GM23338 (cell line): Measurements from ENCODE around the gene HMG20B. TPM values are rescaled to one million over a fixed set of nuclear protein-coding genes. Genes with fewer than 3 reads are reported as not detected.

ENCODE experiments used
- ATAC-seq: fragments of 200-7000 bp; cut with Tn5 transposase; 3 replicates; pipeline ENCODE4 v1.9.1; 2020
- DNase-seq: peaks from one replicate; pipeline ENCODE4 v3.0.0-alpha.2; 2015; ENCODE audit warnings: low spot score
- H2AFZ ChIP-seq: fragments of 200-600 bp; sonication (generic); 2 replicates; pipeline ENCODE4 v1.8.0; 2016; ENCODE audit warnings: antibody characterized with exemption, mild to moderate bottlenecking, moderate library complexity
- H3F3A ChIP-seq: fragments of 200-600 bp; sonication (generic); replicated peaks from 2 replicates; pipeline ENCODE4 v1.8.0; 2017; ENCODE audit warnings: antibody characterized with exemption, mixed run types, low read depth
- H3K27ac ChIP-seq: fragments of 200-600 bp; sonication (generic); 2 replicates; pipeline ENCODE4 v1.6.1; 2016; ENCODE audit warnings: low read depth
- H3K27me3 ChIP-seq: fragments of 200-600 bp; sonication (generic); 2 replicates; pipeline ENCODE4 v1.8.0; 2016; ENCODE audit warnings: mild to moderate bottlenecking, mixed run types, moderate library complexity; ENCODE audit not compliant: insufficient read depth
- H3K36me3 ChIP-seq: fragments of 200-600 bp; sonication (generic); 2 replicates; pipeline ENCODE4 v1.8.0; 2016; ENCODE audit warnings: mild to moderate bottlenecking; ENCODE audit not compliant: insufficient read depth
- H3K4me1 ChIP-seq: fragments of 200-600 bp; sonication (generic); 2 replicates; pipeline ENCODE4 v1.8.0; 2016; ENCODE audit warnings: mild to moderate bottlenecking, moderate library complexity; ENCODE audit not compliant: insufficient read depth
- H3K4me2 ChIP-seq: fragments of 200-600 bp; sonication (generic); 2 replicates; pipeline ENCODE4 v1.7.1; 2017; ENCODE audit warnings: mixed run types
- H3K4me3 ChIP-seq: fragments of 200-600 bp; sonication (generic); 2 replicates; pipeline ENCODE4 v1.6.1; 2016; ENCODE audit warnings: mixed run types
- H3K79me2 ChIP-seq: fragments of 200-600 bp; sonication (generic); replicated peaks from 2 replicates; pipeline ENCODE4 v1.8.0; 2017; ENCODE audit warnings: mild to moderate bottlenecking; ENCODE audit not compliant: insufficient read depth
- H3K9me2 ChIP-seq: fragments of 200-600 bp; sonication (generic); 2 replicates; pipeline ENCODE4 v1.8.0; 2017; ENCODE audit not compliant: insufficient read depth
- H4K20me1 ChIP-seq: fragments of 200-600 bp; sonication (generic); replicated peaks from 2 replicates; pipeline ENCODE4 v1.8.0; 2017; ENCODE audit warnings: mild to moderate bottlenecking; ENCODE audit not compliant: insufficient read depth
- H3K27ac Mint-ChIP-seq: 2 replicates; pipeline ENCODE4 v1.8.0; 2020; ENCODE audit warnings: inconsistent platforms, mild to moderate bottlenecking, moderate library complexity, mixed read lengths
- H3K27me3 Mint-ChIP-seq: 3 replicates; pipeline ENCODE4 v1.8.0; 2022; ENCODE audit warnings: low read depth, mild to moderate bottlenecking, moderate library complexity, mixed read lengths, inconsistent platforms; ENCODE audit not compliant: insufficient read depth, poor library complexity
- H3K36me3 Mint-ChIP-seq: 3 replicates; pipeline ENCODE4 v1.8.0; 2021; ENCODE audit warnings: low read depth, mild to moderate bottlenecking, inconsistent platforms, moderate library complexity, mixed read lengths
- H3K4me1 Mint-ChIP-seq: 3 replicates; pipeline ENCODE4 v1.8.0; 2020; ENCODE audit warnings: mild to moderate bottlenecking, inconsistent platforms, mixed read lengths
- H3K4me3 Mint-ChIP-seq: 3 replicates; pipeline ENCODE4 v1.8.0; 2021; ENCODE audit warnings: moderate library complexity, mild to moderate bottlenecking, inconsistent platforms, mixed read lengths
- H3K9me3 Mint-ChIP-seq: 3 replicates; pipeline ENCODE4 v1.8.0; 2020; ENCODE audit warnings: moderate library complexity, mild to moderate bottlenecking, inconsistent platforms, mixed read lengths
- CREB1 ChIP-seq: fragments of 250-450 bp; sonication (Bioruptor Pico); IDR thresholded peaks from 2 replicates; pipeline ENCODE4 v1.5.0; 2020; ENCODE audit warnings: low read depth, mild to moderate bottlenecking, moderate library complexity
- CTCF ChIP-seq, 2 experiments: fragments of 200-600 bp in 1 of 2; sonication (generic) in 1 of 2; conservative IDR thresholded peaks; 2 replicates each; pipeline versions ENCODE4 v1.5.1 to v1.6.1; 2016 to 2017; ENCODE audit warnings: antibody characterized with exemption in 2 of 2, low read depth in 2 of 2, mild to moderate bottlenecking in 2 of 2, moderate library complexity in 1 of 2
- ETS1 ChIP-seq: IDR thresholded peaks from 2 replicates; pipeline ENCODE4 v1.6.1; 2016; ENCODE audit warnings: antibody characterized with exemption
- EZH2 ChIP-seq: fragments of 200-600 bp; sonication (generic); IDR thresholded peaks from one replicate; pipeline ENCODE4 v1.8.0; 2017; ENCODE audit warnings: antibody characterized with exemption, mild to moderate bottlenecking, low read depth; ENCODE audit not compliant: unreplicated experiment
- EZH2phosphoT487 ChIP-seq: fragments of 200-600 bp; sonication (generic); IDR thresholded peaks from one replicate; pipeline ENCODE4 v1.8.1; 2018; ENCODE audit warnings: antibody characterized with exemption; ENCODE audit not compliant: unreplicated experiment
- JUNB ChIP-seq: IDR thresholded peaks from one replicate; pipeline ENCODE4 v1.6.1; 2016; ENCODE audit warnings: antibody characterized with exemption; ENCODE audit not compliant: unreplicated experiment
- NANOG ChIP-seq: IDR thresholded peaks from 2 replicates; pipeline ENCODE4 v1.6.1; 2016; ENCODE audit warnings: antibody characterized with exemption, borderline replicate concordance
- POLR2AphosphoS5 ChIP-seq: IDR thresholded peaks from 2 replicates; pipeline ENCODE4 v1.6.1; 2016; ENCODE audit warnings: antibody characterized with exemption, low read depth
- REST ChIP-seq: IDR thresholded peaks from one replicate; pipeline ENCODE4 v1.6.1; 2018; ENCODE audit warnings: antibody characterized with exemption; ENCODE audit not compliant: unreplicated experiment
- STAT1 ChIP-seq: IDR thresholded peaks from one replicate; pipeline ENCODE4 v1.6.1; 2016; ENCODE audit warnings: antibody characterized with exemption; ENCODE audit not compliant: unreplicated experiment
- ZNF114 ChIP-seq: fragments of 250-450 bp; sonication (Bioruptor Pico); IDR thresholded peaks from 2 replicates; pipeline ENCODE4 v1.5.0; 2020; ENCODE audit warnings: mild to moderate bottlenecking, moderate library complexity
- ZNF331 ChIP-seq: fragments of 250-450 bp; sonication (Bioruptor Pico); IDR thresholded peaks from 2 replicates; pipeline ENCODE4 v1.5.0; 2020; ENCODE audit warnings: low read depth, mild to moderate bottlenecking, moderate library complexity
- polyA plus RNA-seq: library from polyadenylated mRNA; unstranded; fragments of >200 nt; fragmentation: Nextera tagmentation; extraction: Ambion mirVana; gene quantifications from 2 replicates; pipeline ENCODE4 v1.2.1, GENCODE V29; 2016
- total RNA-seq: library from RNA; depleted of rRNA; stranded (reverse); fragments of >200 nt; shearing (Covaris generic); gene quantifications from 2 replicates; pipeline ENCODE4 v1.2.3, GENCODE V29; 2014
- TF ChIP-seq, protein P1 (sequence below): fragments of 250-450 bp; sonication (Bioruptor Pico); IDR thresholded peaks from 2 replicates; pipeline ENCODE4 v1.5.0; 2020; ENCODE audit warnings: mild to moderate bottlenecking, moderate library complexity

HMG20B gene
- total and polyA plus RNA-seq, 2 experiments from 2014 or later = 74.1 to 130 TPM

DNA sequence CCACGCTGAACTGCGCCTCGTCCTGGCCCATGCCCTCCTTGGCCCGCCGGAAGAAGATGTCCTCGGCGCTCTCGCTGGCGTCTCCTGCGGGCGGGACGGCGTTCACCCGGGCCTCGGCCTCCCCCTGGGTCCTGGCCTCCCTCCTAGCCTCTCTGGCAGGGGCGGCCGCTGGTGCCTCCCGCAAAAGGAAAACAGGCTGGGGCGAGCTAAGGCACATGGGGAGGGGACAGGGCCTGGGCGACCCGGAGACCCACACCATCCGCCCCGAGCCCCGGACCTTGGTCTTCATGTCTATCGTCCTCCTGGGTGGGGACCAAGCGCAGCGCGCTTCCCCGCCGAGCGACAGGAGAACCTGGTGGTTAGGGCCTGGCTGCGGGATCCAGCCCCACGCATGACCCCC is 39.6 kb downstream of the HMG20B start:
- H3K4me3 Mint-ChIP-seq = no peak overlapping the region
- DNase-seq (no peak), ATAC-seq (no peak)
- H3K4me3 ChIP-seq = no peak overlapping the region
- no peak overlapping the region for H2AFZ ChIP-seq
- H3K36me3 Mint-ChIP-seq = peaks cover 19% of the 10 kb centered on the region
- H3K4me2 ChIP-seq = no peak overlapping the region
- no peaks in the 10 kb centered on the region for H3K27me3 ChIP-seq
- no peak overlapping the region for H3K27ac ChIP-seq
- H3K27me3 Mint-ChIP-seq = peaks cover 3% of the 10 kb centered on the region
- TF ChIP-seq NANOG = no peak
- no peak for TF ChIP-seq POLR2AphosphoS5
- TF ChIP-seq REST = no peak
- TF ChIP-seq, protein P1, sequence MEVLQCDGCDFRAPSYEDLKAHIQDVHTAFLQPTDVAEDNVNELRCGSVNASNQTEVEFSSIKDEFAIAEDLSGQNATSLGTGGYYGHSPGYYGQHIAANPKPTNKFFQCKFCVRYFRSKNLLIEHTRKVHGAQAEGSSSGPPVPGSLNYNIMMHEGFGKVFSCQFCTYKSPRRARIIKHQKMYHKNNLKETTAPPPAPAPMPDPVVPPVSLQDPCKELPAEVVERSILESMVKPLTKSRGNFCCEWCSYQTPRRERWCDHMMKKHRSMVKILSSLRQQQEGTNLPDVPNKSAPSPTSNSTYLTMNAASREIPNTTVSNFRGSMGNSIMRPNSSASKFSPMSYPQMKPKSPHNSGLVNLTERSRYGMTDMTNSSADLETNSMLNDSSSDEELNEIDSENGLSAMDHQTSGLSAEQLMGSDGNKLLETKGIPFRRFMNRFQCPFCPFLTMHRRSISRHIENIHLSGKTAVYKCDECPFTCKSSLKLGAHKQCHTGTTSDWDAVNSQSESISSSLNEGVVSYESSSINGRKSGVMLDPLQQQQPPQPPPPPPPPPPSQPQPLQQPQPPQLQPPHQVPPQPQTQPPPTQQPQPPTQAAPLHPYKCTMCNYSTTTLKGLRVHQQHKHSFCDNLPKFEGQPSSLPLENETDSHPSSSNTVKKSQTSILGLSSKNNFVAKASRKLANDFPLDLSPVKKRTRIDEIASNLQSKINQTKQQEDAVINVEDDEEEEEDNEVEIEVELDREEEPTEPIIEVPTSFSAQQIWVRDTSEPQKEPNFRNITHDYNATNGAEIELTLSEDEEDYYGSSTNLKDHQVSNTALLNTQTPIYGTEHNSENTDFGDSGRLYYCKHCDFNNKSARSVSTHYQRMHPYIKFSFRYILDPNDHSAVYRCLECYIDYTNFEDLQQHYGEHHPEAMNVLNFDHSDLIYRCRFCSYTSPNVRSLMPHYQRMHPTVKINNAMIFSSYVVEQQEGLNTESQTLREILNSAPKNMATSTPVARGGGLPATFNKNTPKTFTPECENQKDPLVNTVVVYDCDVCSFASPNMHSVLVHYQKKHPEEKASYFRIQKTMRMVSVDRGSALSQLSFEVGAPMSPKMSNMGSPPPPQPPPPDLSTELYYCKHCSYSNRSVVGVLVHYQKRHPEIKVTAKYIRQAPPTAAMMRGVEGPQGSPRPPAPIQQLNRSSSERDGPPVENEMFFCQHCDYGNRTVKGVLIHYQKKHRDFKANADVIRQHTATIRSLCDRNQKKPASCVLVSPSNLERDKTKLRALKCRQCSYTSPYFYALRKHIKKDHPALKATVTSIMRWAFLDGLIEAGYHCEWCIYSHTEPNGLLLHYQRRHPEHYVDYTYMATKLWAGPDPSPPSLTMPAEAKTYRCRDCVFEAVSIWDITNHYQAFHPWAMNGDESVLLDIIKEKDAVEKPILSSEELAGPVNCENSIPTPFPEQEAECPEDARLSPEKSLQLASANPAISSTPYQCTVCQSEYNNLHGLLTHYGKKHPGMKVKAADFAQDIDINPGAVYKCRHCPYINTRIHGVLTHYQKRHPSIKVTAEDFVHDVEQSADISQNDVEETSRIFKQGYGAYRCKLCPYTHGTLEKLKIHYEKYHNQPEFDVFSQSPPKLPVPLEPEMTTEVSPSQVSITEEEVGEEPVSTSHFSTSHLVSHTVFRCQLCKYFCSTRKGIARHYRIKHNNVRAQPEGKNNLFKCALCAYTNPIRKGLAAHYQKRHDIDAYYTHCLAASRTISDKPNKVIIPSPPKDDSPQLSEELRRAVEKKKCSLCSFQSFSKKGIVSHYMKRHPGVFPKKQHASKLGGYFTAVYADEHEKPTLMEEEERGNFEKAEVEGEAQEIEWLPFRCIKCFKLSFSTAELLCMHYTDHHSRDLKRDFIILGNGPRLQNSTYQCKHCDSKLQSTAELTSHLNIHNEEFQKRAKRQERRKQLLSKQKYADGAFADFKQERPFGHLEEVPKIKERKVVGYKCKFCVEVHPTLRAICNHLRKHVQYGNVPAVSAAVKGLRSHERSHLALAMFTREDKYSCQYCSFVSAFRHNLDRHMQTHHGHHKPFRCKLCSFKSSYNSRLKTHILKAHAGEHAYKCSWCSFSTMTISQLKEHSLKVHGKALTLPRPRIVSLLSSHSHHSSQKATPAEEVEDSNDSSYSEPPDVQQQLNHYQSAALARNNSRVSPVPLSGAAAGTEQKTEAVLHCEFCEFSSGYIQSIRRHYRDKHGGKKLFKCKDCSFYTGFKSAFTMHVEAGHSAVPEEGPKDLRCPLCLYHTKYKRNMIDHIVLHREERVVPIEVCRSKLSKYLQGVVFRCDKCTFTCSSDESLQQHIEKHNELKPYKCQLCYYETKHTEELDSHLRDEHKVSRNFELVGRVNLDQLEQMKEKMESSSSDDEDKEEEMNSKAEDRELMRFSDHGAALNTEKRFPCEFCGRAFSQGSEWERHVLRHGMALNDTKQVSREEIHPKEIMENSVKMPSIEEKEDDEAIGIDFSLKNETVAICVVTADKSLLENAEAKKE (CRISPR knock-in tag) = no peak
- no peak for TF ChIP-seq ZNF331 (CRISPR knock-in tag)
- no peak for TF ChIP-seq ZNF114 (CRISPR knock-in tag)
- TF ChIP-seq CREB1 (CRISPR knock-in tag) = no peak
- TF ChIP-seq CTCF (conservative IDR thresholded peaks at IDR 0.05; ENCODE audit: low read depth in 2 of 2) = no peak
- TF ChIP-seq ETS1 = no peak
- no peak for TF ChIP-seq EZH2phosphoT487
- TF ChIP-seq STAT1 = no peak
- TF ChIP-seq EZH2 = no peak
- TF ChIP-seq JUNB = no peak
- H3K4me1 Mint-ChIP-seq = peaks cover 10% of the 10 kb centered on the region
- H3F3A ChIP-seq = peaks cover 9% of the 10 kb centered on the region; the same call in 1 of the 2 replicates
- no peak overlapping the region for H3K27ac Mint-ChIP-seq
- peaks cover 7% of the 10 kb centered on the region for H3K4me1 ChIP-seq
- H3K36me3 ChIP-seq = no peaks in the 10 kb centered on the region
- H3K79me2 ChIP-seq = no peaks in the 10 kb centered on the region
- H3K9me3 Mint-ChIP-seq = no peaks in the 10 kb centered on the region
- H4K20me1 ChIP-seq = peaks cover 4% of the 10 kb centered on the region; the same call in 1 of the 2 replicates
- no peaks in the 10 kb centered on the region for H3K9me2 ChIP-seq
